SK-N-SH (cell line): ENCODE measurements around the gene TIGD3. TPM values are rescaled to one million over a fixed set of nuclear protein-coding genes. Genes with fewer than 3 reads are reported as not detected.

Experiments
- CTCF ChIA-PET: fragments of 300-600, 350-600 bp; formaldehyde crosslinking; extraction: SDS; loops from one replicate; lab custom pipeline; 2021; lab: Yijun Ruan, JAX
- POLR2A ChIA-PET: fragments of 350-600 bp; sonication (Branson Sonifier 250); formaldehyde crosslinking; extraction: SDS; loops from one replicate; lab custom pipeline; 2020; ENCODE audit warnings: antibody characterized with exemption, inconsistent platforms; lab: Yijun Ruan, JAX
- DNase-seq: peaks from one replicate; pipeline ENCODE4 v3.0.0; 2012
- H2AFZ ChIP-seq: fragments of 200-600 bp; sonication (generic); 2 replicates; pipeline ENCODE4 v1.8.1; 2016; ENCODE audit warnings: antibody characterized with exemption, mild to moderate bottlenecking, low read depth
- H3F3A ChIP-seq: fragments of 200-600 bp; sonication (generic); replicated peaks from 2 replicates; pipeline ENCODE3; 2016; ENCODE audit warnings: antibody characterized with exemption, mild to moderate bottlenecking; ENCODE audit not compliant: insufficient read depth
- H3K27ac ChIP-seq, 2 experiments: fragments of 200-500 bp in 1 of 2; fragments of 200-600 bp in 1 of 2; sonication (Bioruptor generic) in 1 of 2; sonication (generic), shearing (Covaris generic) in 1 of 2; 2 replicates each; pipeline versions ENCODE4 v1.5.1 to v1.6.1; 2014 to 2016; ENCODE audit warnings: low read depth in 2 of 2, inconsistent platforms in 1 of 2, low read length in 1 of 2, mild to moderate bottlenecking in 1 of 2, mixed read lengths in 1 of 2
- H3K27me3 ChIP-seq: fragments of 200-600 bp; sonication (generic), shearing (Covaris generic); 2 replicates; pipeline ENCODE4 v1.6.1; 2016; ENCODE audit warnings: mixed run types; ENCODE audit not compliant: insufficient read depth
- H3K36me3 ChIP-seq, 2 experiments: fragments of 200-500 bp in 1 of 2; fragments of 200-600 bp in 1 of 2; sonication (Bioruptor generic) in 1 of 2; sonication (generic) in 1 of 2; replicated peaks in 1 of 2; 2 replicates each; pipeline versions ENCODE3 to v1.5.1; 2014 to 2016; ENCODE audit warnings: low read length in 1 of 2, mild to moderate bottlenecking in 1 of 2; ENCODE audit not compliant: insufficient read depth in 2 of 2, control insufficient read depth in 1 of 2
- H3K4me1 ChIP-seq, 2 experiments: fragments of 200-500 bp in 1 of 2; fragments of 200-600 bp in 1 of 2; sonication (Bioruptor generic) in 1 of 2; sonication (generic), shearing (Covaris generic) in 1 of 2; 2 replicates each; pipeline versions ENCODE4 v1.5.1 to v1.6.1; 2014 to 2016; ENCODE audit warnings: low read depth in 1 of 2, low read length in 1 of 2, mixed run types in 1 of 2; ENCODE audit not compliant: insufficient read depth in 2 of 2, control insufficient read depth in 1 of 2
- H3K4me2 ChIP-seq: fragments of 200-600 bp; sonication (generic), shearing (Covaris generic); 2 replicates; pipeline ENCODE4 v1.6.1; 2017; ENCODE audit warnings: mixed run types
- H3K4me3 ChIP-seq, 2 experiments: fragments of 200-500 bp in 1 of 2; fragments of 200-600 bp in 1 of 2; sonication (Bioruptor generic) in 1 of 2; sonication (generic), shearing (Covaris generic) in 1 of 2; 2 replicates each; pipeline versions ENCODE4 v1.5.1 to v1.8.1; 2014 to 2016; ENCODE audit warnings: low read depth in 2 of 2, inconsistent platforms in 1 of 2, low read length in 1 of 2, mild to moderate bottlenecking in 1 of 2, mixed read lengths in 1 of 2, moderate library complexity in 1 of 2
- H3K79me2 ChIP-seq: fragments of 200-600 bp; sonication (generic); 2 replicates; pipeline ENCODE4 v1.8.1; 2017; ENCODE audit warnings: mild to moderate bottlenecking; ENCODE audit not compliant: insufficient read depth
- H3K9ac ChIP-seq: fragments of 200-600 bp; sonication (generic); 2 replicates; pipeline ENCODE4 v1.6.1; 2017; ENCODE audit warnings: mixed run types
- H3K9me2 ChIP-seq: fragments of 200-600 bp; sonication (generic); 2 replicates; pipeline ENCODE4 v1.6.1; 2017; ENCODE audit warnings: mixed run types
- H3K9me3 ChIP-seq: fragments of 200-600 bp; sonication (generic); 2 replicates; pipeline ENCODE4 v1.6.1; 2017; ENCODE audit warnings: mixed run types, mild to moderate bottlenecking, moderate library complexity
- H4K20me1 ChIP-seq: fragments of 200-600 bp; sonication (generic); 2 replicates; pipeline ENCODE4 v1.6.1; 2017; ENCODE audit warnings: mild to moderate bottlenecking, mixed run types; ENCODE audit not compliant: insufficient read depth
- ELF1 ChIP-seq: IDR thresholded peaks from 2 replicates; pipeline ENCODE4 v1.4.0; 2012
- FOXM1 ChIP-seq: IDR thresholded peaks from 2 replicates; pipeline ENCODE4 v1.4.0; 2012; ENCODE audit warnings: low read depth, mild to moderate bottlenecking
- GATA2 ChIP-seq: sonication (generic); formaldehyde crosslinking; IDR thresholded peaks from 2 replicates; pipeline ENCODE4 v1.5.0; 2020; ENCODE audit warnings: mild to moderate bottlenecking, missing genetic modification reagents
- IRF3 ChIP-seq: fragments of 150-350 bp; IDR thresholded peaks from 2 replicates; pipeline ENCODE4 v1.6.1; 2016; ENCODE audit warnings: mild to moderate bottlenecking, low read depth, low read length
- JUND ChIP-seq: IDR thresholded peaks from 2 replicates; pipeline ENCODE4 v1.4.0; 2012
- MEF2A ChIP-seq: IDR thresholded peaks from 2 replicates; pipeline ENCODE4 v1.4.0; 2012; ENCODE audit warnings: low read depth, borderline replicate concordance
- MXI1 ChIP-seq: IDR thresholded peaks from 2 replicates; pipeline ENCODE4 v1.6.1; 2012; ENCODE audit warnings: mild to moderate bottlenecking, low read depth, low read length, improper control_type of control experiment
- NRF1 ChIP-seq: IDR thresholded peaks from 2 replicates; pipeline ENCODE4 v1.6.1; 2012; ENCODE audit warnings: low read depth, mild to moderate bottlenecking, low read length
- RAD21 ChIP-seq: IDR thresholded peaks from 2 replicates; pipeline ENCODE4 v1.6.1; 2012; ENCODE audit warnings: mild to moderate bottlenecking, low read length
- SIN3A ChIP-seq: IDR thresholded peaks from 2 replicates; pipeline ENCODE4 v1.6.1; 2012; ENCODE audit warnings: low read depth, mild to moderate bottlenecking, low read length, moderate library complexity, borderline replicate concordance
- SMC3 ChIP-seq: IDR thresholded peaks from 2 replicates; pipeline ENCODE4 v1.6.1; 2012; ENCODE audit warnings: low read depth, low read length, improper control_type of control experiment
- TCF12 ChIP-seq: IDR thresholded peaks from 2 replicates; pipeline ENCODE4 v1.4.0; 2012
- TEAD4 ChIP-seq: IDR thresholded peaks from 2 replicates; pipeline ENCODE4 v1.4.0; 2012; ENCODE audit warnings: mild to moderate bottlenecking, borderline replicate concordance; ENCODE audit not compliant: insufficient read depth
- YY1 ChIP-seq: IDR thresholded peaks from 2 replicates; pipeline ENCODE4 v1.4.0; 2012; ENCODE audit warnings: low read depth, mild to moderate bottlenecking
- WGBS: methylation state at CpG from one replicate; pipeline ENCODE4 v1.1.6; 2017; ENCODE audit warnings: low lambda C conversion rate; 5-methylcytosine and 5-hydroxymethylcytosine counted together
- polyA plus RNA-seq, 3 experiments: library from polyadenylated mRNA; depleted of rRNA; stranded (reverse); fragments of >200 nt; gene quantifications; 2 replicates each; pipeline ENCODE4 v1.2.3, GENCODE V29; 2012
- TF ChIP-seq, protein P1 (sequence below): IDR thresholded peaks from 2 replicates; pipeline ENCODE4 v1.4.0; 2012; ENCODE audit warnings: low read depth, borderline replicate concordance
- TF ChIP-seq, protein P2 (sequence below): IDR thresholded peaks from 2 replicates; pipeline ENCODE4; 2012
- TF ChIP-seq, protein P3 (sequence below): IDR thresholded peaks from 2 replicates; pipeline ENCODE4 v1.6.1; 2012; ENCODE audit warnings: mild to moderate bottlenecking, low read depth, low read length, moderate library complexity

TIGD3 gene
- polyA plus RNA-seq, 1 of the 3 experiments (the other 2 are of a cell fraction): 0.41 TPM

DNA sequence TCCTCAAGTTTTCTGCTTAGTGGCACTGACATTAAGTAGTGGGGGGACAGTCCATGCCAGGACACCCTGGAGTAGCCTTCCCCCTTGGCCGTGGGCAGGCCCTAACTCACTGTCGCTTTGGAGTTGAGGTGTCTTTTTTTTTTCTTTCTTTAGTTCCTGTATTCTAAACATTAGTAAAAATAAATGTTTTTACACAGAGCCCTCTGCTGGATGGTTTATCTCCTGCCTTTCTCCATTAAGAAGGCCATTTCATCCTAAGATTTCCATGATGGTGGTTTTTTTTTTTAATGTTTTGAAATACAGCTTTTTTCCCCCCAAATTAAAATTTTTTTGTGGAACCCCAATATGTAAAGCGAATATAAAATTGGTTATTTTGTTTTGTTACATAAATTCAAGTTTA is 1.8 kb upstream of the TIGD3 start (continued):
- TF ChIP-seq, protein P1, sequence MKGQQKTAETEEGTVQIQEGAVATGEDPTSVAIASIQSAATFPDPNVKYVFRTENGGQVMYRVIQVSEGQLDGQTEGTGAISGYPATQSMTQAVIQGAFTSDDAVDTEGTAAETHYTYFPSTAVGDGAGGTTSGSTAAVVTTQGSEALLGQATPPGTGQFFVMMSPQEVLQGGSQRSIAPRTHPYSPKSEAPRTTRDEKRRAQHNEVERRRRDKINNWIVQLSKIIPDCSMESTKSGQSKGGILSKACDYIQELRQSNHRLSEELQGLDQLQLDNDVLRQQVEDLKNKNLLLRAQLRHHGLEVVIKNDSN: no peak
- TF ChIP-seq RAD21: peak; percentile 13; the same call in 1 of the 2 replicates

- CTCF ChIA-PET: interaction anchor here (1.1 to 3.8 kb wide), 11 partner anchors 9 to 188 kb away, joined by 3 to 19 read pairs (median 4); partner anchors contain the start of gene CDC42EP2
- 95% methylated on average over 7 of the region's 7 CpGs for WGBS
- no peak overlapping the region; the same call in 1 of the 2 replicates for H3K4me2 ChIP-seq
Measured at GRCh38 chr11:65353376-65353775, 1.2 kb upstream of the TIGD3 start.

DNA sequence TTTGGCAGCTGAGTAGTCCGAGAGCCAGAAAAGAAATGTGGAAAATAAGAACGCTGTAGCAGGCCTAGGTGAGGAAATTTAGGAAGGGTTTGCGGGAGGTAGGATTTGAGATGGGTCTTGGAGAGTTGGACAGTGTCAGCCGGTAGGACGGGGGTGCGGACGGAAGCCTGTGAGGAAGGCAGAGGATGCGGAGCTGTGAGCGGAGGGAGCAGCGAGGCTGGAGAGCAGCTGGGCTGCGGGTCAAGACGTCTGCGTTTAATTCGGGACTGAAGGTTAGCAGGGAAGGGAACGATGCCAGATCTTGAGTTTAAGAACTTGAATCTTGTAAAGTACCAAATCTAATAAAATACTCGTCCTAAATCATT is 669 bp upstream of the TIGD3 start:
- CTCF ChIA-PET: interaction anchor here (0.9 to 3.8 kb wide), 5 partner anchors 11 to 188 kb away, joined by 3 to 19 read pairs (median 4); no protein-coding TSS in a partner anchor
- H3K27ac ChIP-seq: peak overlapping the region; percentile 34 to 83
- H3F3A ChIP-seq: peaks cover 41% of the 10 kb centered on the region
- peaks cover 15 to 36% of the 10 kb centered on the region in 2 experiments for H3K36me3 ChIP-seq
- H2AFZ ChIP-seq: no peak overlapping the region
- H3K79me2 ChIP-seq: no peaks in the 10 kb centered on the region
- peak overlapping the region; percentile 94 for H3K4me2 ChIP-seq
- H4K20me1 ChIP-seq: no peaks in the 10 kb centered on the region
- no peaks in the 10 kb centered on the region for H3K9me3 ChIP-seq
- H3K9ac ChIP-seq: peak overlapping the region; percentile 50; the same call in 1 of the 2 replicates
- WGBS: 72% methylated on average over 16 of the region's 16 CpGs
- peak overlapping the region; percentile 71 to 74; a peak in 3 of 4 replicates for H3K4me3 ChIP-seq
- no peak for DNase-seq
- no peaks in the 10 kb centered on the region for H3K27me3 ChIP-seq
- H3K4me1 ChIP-seq: peaks cover 0 to 20% of the 10 kb centered on the region in 2 experiments; a peak in 1 of 4 replicates
- H3K9me2 ChIP-seq: no peaks in the 10 kb centered on the region
- POLR2A ChIA-PET: interaction anchor here (0.9 to 1.8 kb wide), 5 partner anchors 21 to 152 kb away, joined by 3 to 7 read pairs (median 5); partner anchors contain the start of genes CDC42EP2, DPF2 and MALAT1
- no peak for TF ChIP-seq TEAD4
- TF ChIP-seq MXI1: no peak
- TF ChIP-seq GATA2 (CRISPR knock-in tag): no peak
- TF ChIP-seq, protein P2, sequence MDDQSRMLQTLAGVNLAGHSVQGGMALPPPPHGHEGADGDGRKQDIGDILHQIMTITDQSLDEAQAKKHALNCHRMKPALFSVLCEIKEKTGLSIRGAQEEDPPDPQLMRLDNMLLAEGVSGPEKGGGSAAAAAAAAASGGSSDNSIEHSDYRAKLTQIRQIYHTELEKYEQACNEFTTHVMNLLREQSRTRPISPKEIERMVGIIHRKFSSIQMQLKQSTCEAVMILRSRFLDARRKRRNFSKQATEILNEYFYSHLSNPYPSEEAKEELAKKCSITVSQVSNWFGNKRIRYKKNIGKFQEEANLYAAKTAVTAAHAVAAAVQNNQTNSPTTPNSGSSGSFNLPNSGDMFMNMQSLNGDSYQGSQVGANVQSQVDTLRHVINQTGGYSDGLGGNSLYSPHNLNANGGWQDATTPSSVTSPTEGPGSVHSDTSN: no peak
- no peak for TF ChIP-seq ELF1
- no peak for TF ChIP-seq YY1
- no peak for TF ChIP-seq MEF2A
- no peak for TF ChIP-seq SIN3A
- no peak for TF ChIP-seq IRF3
- TF ChIP-seq, protein P1: no peak
- no peak for TF ChIP-seq RAD21
- TF ChIP-seq TCF12: no peak

More at GRCh38 chr11:65353376-65353775, 1.2 kb upstream of the TIGD3 start:
- H3K36me3 ChIP-seq: peaks cover 20 to 40% of the 10 kb centered on the region in 2 experiments
- H3K79me2 ChIP-seq: no peaks in the 10 kb centered on the region
- H4K20me1 ChIP-seq: no peaks in the 10 kb centered on the region
- no peak overlapping the region; a peak in 1 of 4 replicates for H3K4me3 ChIP-seq
- H3K4me1 ChIP-seq: peaks cover 0 to 20% of the 10 kb centered on the region in 2 experiments; a peak in 1 of 4 replicates
- no peak for TF ChIP-seq SMC3
- no peak for TF ChIP-seq MXI1
- TF ChIP-seq, protein P3, sequence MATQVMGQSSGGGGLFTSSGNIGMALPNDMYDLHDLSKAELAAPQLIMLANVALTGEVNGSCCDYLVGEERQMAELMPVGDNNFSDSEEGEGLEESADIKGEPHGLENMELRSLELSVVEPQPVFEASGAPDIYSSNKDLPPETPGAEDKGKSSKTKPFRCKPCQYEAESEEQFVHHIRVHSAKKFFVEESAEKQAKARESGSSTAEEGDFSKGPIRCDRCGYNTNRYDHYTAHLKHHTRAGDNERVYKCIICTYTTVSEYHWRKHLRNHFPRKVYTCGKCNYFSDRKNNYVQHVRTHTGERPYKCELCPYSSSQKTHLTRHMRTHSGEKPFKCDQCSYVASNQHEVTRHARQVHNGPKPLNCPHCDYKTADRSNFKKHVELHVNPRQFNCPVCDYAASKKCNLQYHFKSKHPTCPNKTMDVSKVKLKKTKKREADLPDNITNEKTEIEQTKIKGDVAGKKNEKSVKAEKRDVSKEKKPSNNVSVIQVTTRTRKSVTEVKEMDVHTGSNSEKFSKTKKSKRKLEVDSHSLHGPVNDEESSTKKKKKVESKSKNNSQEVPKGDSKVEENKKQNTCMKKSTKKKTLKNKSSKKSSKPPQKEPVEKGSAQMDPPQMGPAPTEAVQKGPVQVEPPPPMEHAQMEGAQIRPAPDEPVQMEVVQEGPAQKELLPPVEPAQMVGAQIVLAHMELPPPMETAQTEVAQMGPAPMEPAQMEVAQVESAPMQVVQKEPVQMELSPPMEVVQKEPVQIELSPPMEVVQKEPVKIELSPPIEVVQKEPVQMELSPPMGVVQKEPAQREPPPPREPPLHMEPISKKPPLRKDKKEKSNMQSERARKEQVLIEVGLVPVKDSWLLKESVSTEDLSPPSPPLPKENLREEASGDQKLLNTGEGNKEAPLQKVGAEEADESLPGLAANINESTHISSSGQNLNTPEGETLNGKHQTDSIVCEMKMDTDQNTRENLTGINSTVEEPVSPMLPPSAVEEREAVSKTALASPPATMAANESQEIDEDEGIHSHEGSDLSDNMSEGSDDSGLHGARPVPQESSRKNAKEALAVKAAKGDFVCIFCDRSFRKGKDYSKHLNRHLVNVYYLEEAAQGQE: no peak
- no peak for TF ChIP-seq MEF2A
- no peak for TF ChIP-seq JUND
- no peak for TF ChIP-seq FOXM1
- no peak for TF ChIP-seq NRF1
- H3K9me2 ChIP-seq: no peaks in the 10 kb centered on the region
- H3K27me3 ChIP-seq: no peaks in the 10 kb centered on the region
- no peak overlapping the region for H2AFZ ChIP-seq
- no peak for DNase-seq
- POLR2A ChIA-PET: interaction anchor here (1.1 to 1.8 kb wide), 4 partner anchors 20 to 149 kb away, joined by 3 to 5 read pairs (median 4); partner anchors contain the start of genes CDC42EP2, DPF2 and MALAT1
- no peak overlapping the region for H3K9ac ChIP-seq
- peak overlapping the region in 1 of 2 experiments; percentile 83; a peak in 3 of 4 replicates for H3K27ac ChIP-seq
- peaks cover 42% of the 10 kb centered on the region for H3F3A ChIP-seq
- H3K9me3 ChIP-seq: no peaks in the 10 kb centered on the region
